K562 (cell line): ENCODE results near the gene HDAC1. TPM values are rescaled to one million over a fixed set of nuclear protein-coding genes. Genes with fewer than 3 reads are reported as not detected.

Source experiments
- ARID3A ChIP-seq: IDR thresholded peaks from 2 replicates; pipeline ENCODE4 v1.6.1; 2012; ENCODE audit warnings: low read depth, low read length, improper control_type of control experiment, borderline replicate concordance
- ASH1L ChIP-seq: fragments of 450-650 bp; IDR thresholded peaks from 2 replicates; pipeline ENCODE4 v1.6.1; 2018; ENCODE audit warnings: borderline replicate concordance, mild to moderate bottlenecking, low read depth; ENCODE audit not compliant: partially characterized antibody
- CBFA2T2 ChIP-seq: fragments of 450-650 bp; conservative IDR thresholded peaks from 2 replicates; pipeline ENCODE4 v1.6.1; 2017; ENCODE audit warnings: mild to moderate bottlenecking
- ILK ChIP-seq: fragments of 450-650 bp; IDR thresholded peaks from 2 replicates; pipeline ENCODE4 v1.6.1; 2016; ENCODE audit warnings: missing genetic modification characterization, low read depth, mild to moderate bottlenecking, missing compliant biosample characterization, moderate library complexity, borderline replicate concordance
- KAT2B ChIP-seq: IDR thresholded peaks from one replicate; pipeline ENCODE4 v1.6.1; 2012; ENCODE audit warnings: low read depth, mild to moderate bottlenecking, control low read depth, inconsistent platforms, low read length, moderate library complexity
- KDM4B ChIP-seq, 2 experiments: fragments of 450-650 bp in 1 of 2; sonication (generic) in 1 of 2; IDR thresholded peaks; 2 replicates each; pipeline ENCODE4 v1.6.1; 2016 to 2017; ENCODE audit warnings: borderline replicate concordance in 2 of 2, antibody characterized with exemption in 1 of 2, low read depth in 1 of 2, mild to moderate bottlenecking in 1 of 2
- NR1H2 ChIP-seq: sonication (generic); formaldehyde crosslinking; IDR thresholded peaks from 2 replicates; pipeline ENCODE4 v1.4.0; 2020; ENCODE audit warnings: mild to moderate bottlenecking, missing genetic modification reagents
- PHTF2 ChIP-seq: fragments of 250-450 bp; sonication (Bioruptor Pico); IDR thresholded peaks from 2 replicates; pipeline ENCODE4 v1.5.0; 2021; ENCODE audit warnings: mild to moderate bottlenecking
- PURB ChIP-seq: sonication (generic); formaldehyde crosslinking; IDR thresholded peaks from 2 replicates; pipeline ENCODE4 v1.9.0; 2021; ENCODE audit warnings: low read depth, mild to moderate bottlenecking, missing genetic modification reagents
- STAG1 ChIP-seq: sonication (generic); formaldehyde crosslinking; IDR thresholded peaks from 2 replicates; pipeline ENCODE4 v1.5.0; 2020; ENCODE audit warnings: missing genetic modification reagents, borderline replicate concordance
- SUPT5H ChIP-seq: fragments of 450-650 bp; IDR thresholded peaks from 2 replicates; pipeline ENCODE4 v1.6.1; 2016
- THRB ChIP-seq: fragments of 450-650 bp; formaldehyde crosslinking; conservative IDR thresholded peaks from 2 replicates; pipeline ENCODE4 v1.4.0; 2022; ENCODE audit warnings: mild to moderate bottlenecking, missing genetic modification characterization
- ZBTB11 ChIP-seq, 3 experiments: fragments of 200-800 bp in 1 of 3; fragments of 250-450 bp in 1 of 3; fragments of 450-650 bp in 1 of 3; sonication (Bioruptor Pico) in 1 of 3; sonication (Bioruptor generic) in 1 of 3; formaldehyde crosslinking in 1 of 3; IDR thresholded peaks; 2 replicates each; pipeline versions ENCODE4 v1.6.1 to v1.8.0; 2016 to 2022; ENCODE audit warnings: mild to moderate bottlenecking in 2 of 3, missing genetic modification characterization in 2 of 3, missing compliant biosample characterization in 1 of 3, moderate library complexity in 1 of 3
- ZBTB49 ChIP-seq: sonication (generic); formaldehyde crosslinking; IDR thresholded peaks from 2 replicates; pipeline ENCODE4 v1.8.0; 2022; ENCODE audit warnings: missing genetic modification reagents, mild to moderate bottlenecking, borderline replicate concordance
- ZBTB8A ChIP-seq: fragments of 450-650 bp; IDR thresholded peaks from 2 replicates; pipeline ENCODE4 v1.6.1; 2018; ENCODE audit warnings: mild to moderate bottlenecking, moderate library complexity; ENCODE audit not compliant: partially characterized antibody
- ZNF143 ChIP-seq: sonication (generic); formaldehyde crosslinking; IDR thresholded peaks from 2 replicates; pipeline ENCODE4 v1.9.0; 2022; ENCODE audit warnings: mild to moderate bottlenecking, missing genetic modification reagents
- ZNF311 ChIP-seq: fragments of 250-450 bp; sonication (Bioruptor Pico); IDR thresholded peaks from 2 replicates; pipeline ENCODE4 v1.4.0; 2020; ENCODE audit warnings: mild to moderate bottlenecking, moderate library complexity
- polyA plus RNA-seq, 8 experiments: library from polyadenylated mRNA; depleted of rRNA in 4 of 8; stranded (reverse) in 5 of 8; unstranded in 3 of 8; fragments of >200 nt; fragmentation: Nextera tagmentation in 2 of 8; fragmentation: Illumina TruSeq in 1 of 8; extraction: Ambion mirVana in 2 of 8; extraction: Trizol in 1 of 8; gene quantifications; 2 replicates each; pipeline versions ENCODE4 v1.2.1 to v1.2.3, GENCODE V29; 2011 to 2014; ENCODE audit warnings: inconsistent platforms in 1 of 8, missing spikeins in 1 of 8
- total RNA-seq, 7 experiments: library from RNA; depleted of rRNA in 6 of 7; stranded (reverse); fragments of >200 nt in 6 of 7; fragmentation: Illumina TruSeq in 2 of 7; extraction: Trizol in 2 of 7; gene quantifications; 2 replicates each; pipeline versions ENCODE4 v1.2.1 to v1.2.3, GENCODE V29; 2011 to 2021; ENCODE audit warnings: low replicate concordance in 1 of 7

Gene HDAC1
- total and polyA plus RNA-seq, 9 of the 15 experiments (the other 6 are each of a cell fraction or from before 2014, with no cell fraction given): 169 to 384 (median 193) TPM

- TF ChIP-seq ZBTB49 (CRISPR knock-in tag): no peak
- 0 out of 2 replicates have a peak, but pooled peaks have one; percentile 9 for TF ChIP-seq NR1H2 (CRISPR knock-in tag)
- no peak for TF ChIP-seq ZBTB8A
- peak in 1 of 2 experiments; percentile 36; a peak in 1 of 4 replicates for TF ChIP-seq KDM4B (IDR thresholded peaks at IDR 0.05; ENCODE audit: borderline replicate concordance in 2 of 2, low read depth in 1 of 2)
- peak in 1 of 3 experiments; percentile 15; a peak in 1 of 6 replicates for TF ChIP-seq ZBTB11 (CRISPR knock-in tag; IDR thresholded peaks at IDR 0.05)
- TF ChIP-seq ILK (tag): no peak
- no peak for TF ChIP-seq SUPT5H
- peak; percentile 83 for TF ChIP-seq CBFA2T2
- TF ChIP-seq PHTF2 (CRISPR knock-in tag): no peak
- no peak for TF ChIP-seq PURB
- TF ChIP-seq ZNF311 (CRISPR knock-in tag): no peak
- no peak for TF ChIP-seq ARID3A
- TF ChIP-seq THRB: no peak; the same call in 1 of the 2 replicates
- no peak for TF ChIP-seq KAT2B
- no peak for TF ChIP-seq ASH1L
- peak; percentile 72 for TF ChIP-seq STAG1 (CRISPR knock-in tag)
- TF ChIP-seq ZNF143 (CRISPR knock-in tag): no peak
Measured at GRCh38 chr1:32247983-32248889, 43.6 kb upstream of the HDAC1 start (continued).
